ENCODE results near the gene PARD3B.

Gene PARD3B

DNA sequence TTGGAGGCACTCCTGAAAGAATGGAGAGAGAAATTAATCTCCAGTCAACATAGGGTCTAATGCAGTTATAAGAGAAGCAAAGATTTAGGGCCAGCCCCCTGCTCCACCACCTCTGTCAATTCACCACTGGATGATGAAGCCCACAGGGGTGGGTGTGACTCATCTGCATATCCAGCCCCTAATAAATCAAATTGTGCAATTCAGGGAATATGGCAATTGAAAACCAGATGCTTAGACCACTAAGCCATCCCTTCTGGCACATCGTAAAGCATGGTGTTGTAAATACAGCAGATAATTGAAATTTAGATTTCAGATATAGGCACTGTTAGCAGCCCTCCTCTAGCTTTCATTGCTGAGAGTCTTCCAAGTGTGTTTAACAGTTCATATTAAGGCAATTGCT, 541.4 kb downstream of the PARD3B start:
- DNase-seq = no peak

DNA sequence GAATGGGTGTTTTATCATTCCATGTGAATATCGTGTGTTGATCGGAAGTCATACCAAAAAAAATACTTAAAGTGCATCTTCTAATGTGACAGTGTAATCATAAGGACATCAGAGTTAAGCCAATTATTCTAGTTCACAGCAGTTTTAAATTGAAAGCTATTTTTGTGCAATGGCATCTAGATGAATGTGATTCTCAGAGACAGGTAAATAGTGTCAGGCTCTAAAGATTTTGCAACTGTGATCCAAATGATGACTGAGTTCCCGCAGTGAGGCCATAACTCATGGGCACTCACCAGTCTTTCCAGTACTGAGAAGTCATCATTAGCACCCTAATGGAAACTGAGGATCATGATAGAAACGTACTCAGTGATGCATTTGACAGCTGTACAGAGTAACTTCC, 542.6 kb downstream of the PARD3B start:
- no peak for DNase-seq

DNA sequence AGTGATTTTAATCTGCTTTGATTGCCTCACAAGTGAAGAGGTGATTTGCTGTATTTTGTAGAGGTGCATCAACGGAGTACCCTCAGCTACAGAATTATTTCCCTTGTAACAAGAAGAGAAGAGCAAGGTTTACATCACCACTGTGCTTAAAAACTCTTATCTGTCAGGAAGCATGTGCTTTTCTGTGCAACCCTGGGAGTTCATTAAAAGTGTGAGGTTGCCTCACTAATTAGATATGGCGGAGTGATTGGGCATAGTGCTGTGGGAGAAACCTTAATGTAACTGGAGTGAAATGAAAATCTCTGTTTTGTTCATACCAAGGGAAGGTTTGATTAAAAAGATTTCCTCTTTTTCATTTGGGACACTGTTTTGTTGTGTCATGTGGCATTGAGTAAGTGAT, 544.7 kb downstream of the PARD3B start:
- no peak for DNase-seq

DNA sequence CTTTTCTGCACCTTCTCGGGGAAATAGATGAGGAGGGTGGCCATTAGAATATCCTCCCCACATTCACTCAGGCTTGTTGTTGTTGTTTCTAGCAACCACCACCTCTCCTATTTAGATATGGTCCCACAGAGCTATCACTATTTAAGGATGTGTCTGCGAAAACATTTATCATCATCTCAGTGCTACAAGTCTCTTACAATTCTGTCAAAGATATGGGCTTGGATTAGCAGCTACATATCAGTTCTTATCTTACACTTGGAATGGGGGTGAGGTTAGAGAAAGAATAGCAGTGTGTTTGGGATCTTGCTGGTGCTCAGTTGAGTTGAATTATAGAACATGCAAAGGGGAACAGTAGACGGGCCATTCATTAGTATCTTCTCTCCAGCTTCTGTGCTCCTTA, 546.1 kb downstream of the PARD3B start:
- no peak for DNase-seq

DNA sequence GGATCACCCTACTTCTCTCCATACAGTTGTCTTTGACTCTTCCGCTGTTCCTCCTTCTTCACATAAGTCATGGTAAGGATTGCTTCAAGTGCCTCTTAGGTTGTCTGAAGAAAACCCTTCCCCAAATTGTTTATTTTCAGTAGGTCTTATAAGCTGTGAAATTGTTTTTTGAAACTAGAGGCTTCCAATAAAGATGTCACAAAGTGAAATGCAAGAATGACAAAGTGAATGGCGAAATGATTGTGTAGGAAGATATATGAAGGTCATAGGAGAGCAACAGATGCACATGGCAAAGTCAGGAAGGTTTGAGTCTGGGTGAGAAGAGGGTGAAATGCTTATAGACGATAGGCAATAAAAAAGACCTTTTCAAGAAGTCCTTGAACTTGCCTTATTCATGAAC, 548.8 kb downstream of the PARD3B start:
- no peak for DNase-seq

DNA sequence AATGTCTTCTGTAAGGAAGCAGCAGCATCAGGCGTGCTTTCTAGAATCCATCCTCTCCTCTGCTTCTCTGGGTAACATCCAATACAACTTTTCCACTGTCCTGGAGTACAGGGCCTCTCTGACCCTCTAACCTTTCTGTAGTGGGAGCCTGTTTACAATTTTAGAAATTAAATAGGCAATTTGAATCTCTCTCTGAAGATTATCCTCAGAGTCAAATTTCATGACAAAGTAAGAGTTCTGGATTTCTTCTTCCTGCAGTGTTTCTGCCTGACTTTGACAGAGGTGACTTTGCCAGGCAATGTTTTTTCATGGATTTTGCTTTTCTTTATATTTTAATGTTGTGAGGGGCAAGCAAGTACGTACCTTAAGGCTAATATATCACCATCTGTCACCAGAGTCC, 558.4 kb downstream of the PARD3B start:
- no peak for DNase-seq

DNA sequence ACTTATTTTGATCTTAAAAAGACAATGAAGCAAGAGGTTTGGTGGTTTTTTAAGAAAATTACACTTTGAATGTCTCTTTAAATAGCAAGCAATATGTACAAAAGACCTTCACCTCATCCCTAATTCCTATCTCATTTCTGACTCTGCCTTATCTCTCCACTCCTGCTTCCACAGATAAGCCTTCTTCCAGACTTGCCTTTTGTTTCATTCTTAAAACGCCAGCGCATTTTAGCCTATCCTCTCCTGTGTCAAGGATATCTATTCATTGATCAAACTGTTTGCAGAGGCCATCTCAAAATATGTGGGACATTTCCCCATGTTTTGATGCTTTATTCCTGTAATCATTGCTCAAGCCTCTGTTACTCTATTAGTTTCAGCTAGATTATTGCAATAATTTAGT, 562.5 kb downstream of the PARD3B start:
- DNase-seq = no peak

DNA sequence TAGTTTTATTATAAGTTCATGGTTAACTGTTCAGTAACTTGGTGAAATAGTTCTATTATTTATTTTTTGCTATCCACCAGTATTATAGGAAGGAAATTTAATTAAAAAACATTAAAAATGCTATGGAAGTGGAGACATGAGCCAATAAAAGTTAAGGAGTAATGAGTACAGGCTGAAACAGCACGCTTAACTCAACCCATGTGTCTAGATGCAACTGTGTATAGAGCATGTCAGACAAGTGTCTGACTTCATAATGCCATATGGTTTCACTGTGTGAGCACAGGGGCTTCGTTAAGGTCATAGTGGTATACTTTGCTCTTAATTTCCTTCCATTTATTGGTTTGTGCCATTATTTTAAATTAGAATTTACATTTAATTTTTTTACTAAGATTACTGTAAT, 570.2 kb downstream of the PARD3B start:
- no peak for DNase-seq

DNA sequence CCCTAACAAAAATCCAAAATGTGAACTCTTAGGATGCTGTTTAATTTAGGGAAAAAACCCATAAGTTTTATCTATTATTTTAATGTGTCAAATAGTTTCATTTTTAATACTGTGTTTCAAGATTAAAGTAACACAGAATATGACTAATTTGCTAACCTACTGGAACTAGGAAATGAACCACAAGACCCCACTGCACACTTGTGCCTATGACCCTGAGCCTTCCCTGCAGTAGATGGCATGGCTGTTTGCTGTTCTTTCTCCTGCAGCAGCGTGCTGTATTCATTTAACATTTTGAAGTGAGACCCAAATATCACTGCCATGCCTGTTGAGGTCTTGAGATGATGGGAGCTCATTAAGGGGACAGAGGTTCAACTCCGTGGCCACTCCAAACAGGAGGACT, 571.9 kb downstream of the PARD3B start:
- no peak for DNase-seq

DNA sequence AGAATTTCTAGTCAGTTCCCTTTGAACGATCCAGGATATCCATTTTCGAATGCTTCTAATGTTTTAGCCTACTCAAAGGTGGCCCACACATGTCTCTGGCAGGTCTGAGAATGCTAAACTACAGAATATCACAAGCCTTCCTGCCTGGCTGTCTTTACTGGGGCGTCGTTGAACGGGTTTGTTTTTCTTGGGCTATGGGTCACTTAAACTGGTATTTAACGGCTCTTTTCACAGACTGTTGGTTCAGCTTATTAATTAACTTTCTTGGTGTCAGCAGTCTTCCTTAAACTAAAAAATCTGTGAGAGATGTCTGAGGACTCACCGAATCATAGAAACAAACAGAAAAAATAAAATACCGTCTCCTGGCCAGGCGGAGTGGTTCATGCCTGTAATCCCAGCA, 573.9 kb downstream of the PARD3B start:
- no peak for DNase-seq

DNA sequence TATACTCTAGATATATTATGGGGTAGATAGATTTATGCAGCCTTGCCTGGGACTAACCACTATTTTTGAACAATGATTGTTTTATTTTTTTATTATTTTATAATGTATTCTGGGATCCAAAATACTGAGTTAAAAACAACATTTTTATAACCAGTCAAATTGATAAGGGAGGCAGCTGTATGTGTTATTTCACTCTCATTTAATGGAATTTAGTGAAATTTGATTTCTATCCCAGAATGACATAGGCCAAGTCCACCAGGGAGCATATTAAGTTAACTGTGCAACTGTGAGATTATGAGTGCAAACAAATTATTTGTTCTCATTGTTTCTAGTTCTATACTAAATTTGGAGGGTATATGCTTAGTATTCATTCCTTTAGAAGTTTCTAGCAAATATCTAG, 583.5 kb downstream of the PARD3B start:
- DNase-seq = no peak

DNA sequence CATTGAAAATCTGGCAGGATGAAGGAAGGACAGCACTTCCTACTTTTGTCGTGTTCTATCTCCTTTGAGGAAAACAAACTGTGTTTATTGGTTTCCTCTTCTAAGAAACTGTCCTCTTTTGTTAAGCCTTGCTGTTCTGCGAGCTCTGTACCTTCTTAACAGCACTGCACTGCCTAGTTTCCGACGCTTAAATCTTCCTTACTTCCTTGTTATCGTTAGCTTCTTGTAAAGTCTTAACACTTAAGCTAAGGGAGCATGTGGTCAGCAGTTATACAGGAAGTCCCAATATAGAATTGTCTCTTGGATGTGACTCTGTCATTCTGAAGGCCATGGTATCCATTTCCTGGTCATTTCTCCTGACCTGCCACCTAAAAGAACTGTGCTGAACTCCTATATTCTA, 584.3 kb downstream of the PARD3B start:
- DNase-seq = no peak

DNA sequence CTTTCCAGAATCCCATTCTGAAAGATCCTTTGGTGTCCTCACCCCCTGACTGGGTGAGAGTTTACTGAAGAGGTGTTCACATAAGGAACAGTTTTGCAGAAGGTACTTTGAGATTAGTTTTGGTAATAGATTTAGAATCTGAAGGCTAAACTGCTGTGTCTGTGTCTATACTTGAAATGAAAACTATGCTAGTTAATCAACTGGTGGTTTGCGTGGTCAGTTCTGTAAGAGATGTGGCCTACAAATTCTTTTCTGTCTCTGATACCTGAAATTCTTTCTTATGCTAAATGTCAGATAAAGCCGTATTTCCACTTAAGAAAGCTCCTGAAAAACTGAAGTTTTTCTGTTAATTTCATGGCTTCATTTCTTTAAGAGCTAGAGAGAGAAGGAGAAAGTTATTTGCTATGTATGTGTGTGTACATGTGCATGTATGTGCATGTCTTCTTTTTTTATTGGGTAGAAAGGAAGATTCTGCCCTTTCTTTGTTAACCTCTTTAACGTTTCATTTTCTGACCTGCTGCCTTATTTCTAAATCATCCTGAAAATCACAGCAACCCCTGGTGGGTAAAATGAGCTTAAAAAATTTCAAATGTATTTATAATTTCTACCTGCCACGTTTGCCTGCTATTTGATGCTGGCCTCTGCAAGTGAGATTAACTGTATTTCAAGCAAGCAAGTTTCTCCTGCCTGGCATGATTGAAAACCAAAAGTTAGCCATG, 585.0 kb downstream of the PARD3B start:
- DNase-seq = no peak

DNA sequence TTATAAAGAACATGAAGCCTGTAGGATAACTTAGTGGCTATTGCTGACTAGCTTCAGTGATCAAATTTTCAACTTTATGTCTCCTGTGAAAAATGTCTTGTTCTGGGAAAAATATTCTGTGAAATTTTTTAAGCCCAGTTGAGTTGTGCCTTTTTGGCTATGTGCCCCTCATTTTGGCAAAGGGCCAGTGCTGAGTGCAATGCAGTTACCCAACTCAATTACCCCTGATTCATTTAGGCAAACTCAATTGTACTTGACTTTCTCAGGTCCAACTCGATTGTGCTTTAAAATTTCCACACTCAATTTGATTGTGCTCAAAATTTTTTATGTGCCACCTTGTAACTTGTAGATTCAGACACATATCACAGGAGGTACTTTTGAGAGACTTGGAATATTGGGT, 588.3 kb downstream of the PARD3B start:
- no peak for DNase-seq

DNA sequence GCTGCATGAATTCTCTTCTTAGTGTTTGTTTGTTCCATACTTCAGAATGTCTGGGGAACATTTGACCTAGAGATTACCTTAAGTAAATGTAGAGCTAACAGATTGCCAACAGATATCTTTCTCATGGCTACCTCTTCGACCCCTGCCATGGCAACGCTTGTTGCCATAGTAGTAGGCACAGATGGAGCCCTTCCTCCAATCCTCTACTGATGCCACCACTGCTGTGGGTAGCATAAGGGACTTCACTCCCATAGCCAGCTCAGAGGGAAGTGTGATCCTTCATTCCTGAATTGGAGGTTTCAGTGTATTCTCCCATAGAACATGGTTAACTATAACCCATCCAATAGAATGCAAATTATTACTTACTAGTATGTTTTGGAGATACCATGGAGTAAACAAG, 593.5 kb downstream of the PARD3B start:
- DNase-seq = no peak

DNA sequence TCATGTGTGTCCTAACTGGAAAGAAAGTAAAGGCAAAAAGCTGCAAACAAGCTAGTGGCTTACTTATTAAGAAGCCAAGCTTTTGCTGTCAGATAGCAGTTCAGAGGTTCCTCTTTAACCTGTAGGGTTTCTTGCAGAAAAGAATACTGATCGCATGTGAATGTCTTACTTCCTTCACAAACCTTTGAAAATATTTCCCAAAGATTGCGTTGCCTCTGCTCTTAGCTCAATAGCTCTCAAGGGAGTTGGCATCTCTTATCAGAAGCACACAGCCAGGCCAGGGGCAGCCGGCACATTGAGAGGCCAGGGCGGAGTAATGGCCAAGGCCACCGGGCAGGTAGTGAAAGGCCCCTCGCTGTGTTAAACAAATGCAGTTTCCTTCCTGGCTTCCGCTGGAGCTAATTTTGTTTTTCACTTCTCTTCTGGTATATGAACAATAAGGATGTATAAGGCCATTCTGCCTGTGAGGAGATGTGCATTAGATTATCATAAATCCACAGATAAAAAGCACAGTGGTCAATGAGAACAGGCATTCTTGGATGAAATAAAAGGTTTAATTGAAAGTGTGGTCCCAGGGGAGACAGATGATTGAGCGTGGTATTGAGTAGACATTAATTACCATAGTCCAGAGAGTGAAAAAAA, 594.7 kb downstream of the PARD3B start:
- no peak for DNase-seq

DNA sequence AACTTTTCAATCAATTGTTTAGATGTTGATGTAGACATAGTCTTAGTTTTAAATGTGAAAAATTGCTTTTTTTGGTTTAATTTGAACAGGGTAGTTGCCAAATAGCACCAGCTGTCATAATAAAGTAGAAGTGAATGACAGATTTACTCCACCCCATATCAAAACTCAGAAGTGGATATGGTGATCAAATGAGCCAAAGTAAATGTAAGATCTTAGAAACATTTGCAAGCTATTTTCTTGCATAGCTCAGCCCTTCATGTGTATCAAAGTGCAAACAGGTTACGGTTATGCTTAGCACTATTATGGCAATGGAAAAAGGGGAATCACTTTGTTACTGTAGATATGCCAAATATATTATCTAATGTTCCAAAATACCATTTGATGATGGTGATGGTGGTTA, 596.1 kb downstream of the PARD3B start:
- no peak for DNase-seq

DNA sequence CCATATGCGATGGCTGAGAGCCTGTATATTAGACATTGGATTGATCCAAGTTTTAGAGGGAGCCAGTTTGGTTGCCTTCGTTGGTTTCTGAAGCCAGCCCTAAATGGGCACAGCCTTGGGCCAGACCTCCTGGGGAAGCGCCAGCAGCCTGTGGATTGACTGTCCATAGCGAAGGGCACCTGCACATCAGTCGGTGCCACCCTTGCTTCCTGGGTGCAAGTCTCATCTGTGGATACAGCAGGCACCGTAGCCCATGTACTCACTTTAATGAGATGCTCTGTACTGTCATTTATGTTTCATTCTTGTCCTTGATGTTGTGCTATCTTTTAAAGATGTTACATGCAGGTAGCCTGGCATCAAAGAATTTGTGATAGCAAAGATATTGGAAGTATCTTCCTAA, 600.6 kb downstream of the PARD3B start:
- no peak for DNase-seq

DNA sequence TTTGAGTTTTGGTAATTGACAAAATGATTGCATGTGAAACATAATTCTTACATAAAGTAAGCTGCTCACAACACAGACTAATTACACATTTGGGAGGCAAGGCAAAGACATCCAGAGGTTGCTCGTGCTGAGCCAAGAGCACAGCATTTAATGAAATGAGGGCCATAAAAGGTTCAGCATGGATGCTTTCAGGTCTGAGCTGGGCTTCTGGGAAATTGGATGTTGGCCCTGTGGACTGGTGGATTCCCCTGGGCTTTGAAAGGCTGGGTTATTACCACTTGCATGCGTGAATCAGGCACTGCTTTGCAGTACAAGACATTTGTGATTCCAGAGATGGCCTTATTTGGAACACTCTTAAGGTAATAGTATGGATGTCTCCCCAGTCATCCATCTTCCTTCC, 603.5 kb downstream of the PARD3B start:
- DNase-seq = no peak

DNA sequence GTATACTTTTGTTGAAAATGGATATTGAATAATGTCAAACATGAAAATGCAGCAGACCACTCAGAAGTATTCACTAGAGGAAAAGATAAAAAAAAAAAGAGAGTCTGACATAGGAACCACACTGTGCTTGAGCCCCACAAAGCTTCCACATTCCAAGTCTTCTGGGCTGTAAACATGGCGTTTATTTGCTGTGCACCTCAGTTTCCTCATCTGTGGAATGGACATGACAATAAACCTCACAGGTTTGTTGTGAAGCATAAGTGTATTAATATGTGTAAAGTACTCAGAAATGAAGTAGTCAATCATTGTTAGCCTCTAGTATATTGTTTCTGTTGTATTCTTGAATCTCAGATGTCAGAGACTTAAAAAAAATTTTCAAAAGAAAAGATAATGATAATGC, 611.2 kb downstream of the PARD3B start:
- no peak for DNase-seq

DNA sequence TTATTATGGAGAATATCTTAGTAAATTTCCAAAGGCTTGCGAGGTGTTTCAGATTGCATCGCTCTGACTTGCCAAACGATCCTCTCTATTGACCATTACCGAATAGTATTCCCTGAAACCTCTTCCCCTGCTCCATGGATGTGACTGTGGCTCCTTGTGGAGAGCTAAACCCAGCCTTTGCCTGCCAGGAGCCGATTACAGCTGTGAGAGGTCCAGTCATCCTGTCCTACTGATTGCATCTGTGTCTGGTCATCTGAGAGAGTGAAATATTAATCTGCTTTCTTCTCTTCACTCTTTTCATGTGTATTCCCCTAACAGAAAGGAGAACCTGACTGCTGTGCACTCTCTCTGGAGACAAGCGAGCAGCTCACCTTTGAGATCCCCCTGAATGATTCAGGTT, 613.1 kb downstream of the PARD3B start:
- no peak for DNase-seq

DNA sequence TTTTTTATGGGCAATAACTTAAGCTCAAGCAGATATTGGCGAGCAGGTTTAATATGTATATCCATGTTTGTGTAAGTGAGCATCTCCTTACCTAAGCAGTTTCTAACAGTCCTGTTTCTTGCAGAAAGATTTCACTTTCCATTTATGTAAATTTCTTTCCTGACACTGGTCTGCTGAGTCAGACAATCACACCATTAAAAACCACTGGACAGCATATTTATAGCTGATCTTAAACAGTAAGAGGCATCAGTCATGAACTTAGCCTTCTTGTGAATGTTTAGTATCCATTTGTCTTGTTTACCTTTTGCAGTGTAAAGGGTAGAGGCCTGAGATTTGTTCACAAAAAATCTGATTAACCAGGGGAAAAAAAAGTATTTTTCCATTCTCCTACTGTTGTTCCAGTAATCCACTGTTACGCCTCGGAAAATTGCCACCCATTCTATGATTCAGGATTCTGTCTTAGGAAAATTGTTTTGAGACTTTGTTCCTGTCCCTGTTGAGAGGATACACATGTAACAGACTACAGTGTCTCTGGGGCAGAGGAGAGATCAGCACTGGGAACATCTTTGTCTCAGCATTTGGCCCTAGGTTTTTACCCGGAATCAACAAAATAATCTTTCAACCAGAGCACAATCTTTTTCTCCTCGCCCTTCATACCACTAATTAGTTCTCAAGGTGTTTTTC, 616.0 kb downstream of the PARD3B start:
- no peak for DNase-seq

DNA sequence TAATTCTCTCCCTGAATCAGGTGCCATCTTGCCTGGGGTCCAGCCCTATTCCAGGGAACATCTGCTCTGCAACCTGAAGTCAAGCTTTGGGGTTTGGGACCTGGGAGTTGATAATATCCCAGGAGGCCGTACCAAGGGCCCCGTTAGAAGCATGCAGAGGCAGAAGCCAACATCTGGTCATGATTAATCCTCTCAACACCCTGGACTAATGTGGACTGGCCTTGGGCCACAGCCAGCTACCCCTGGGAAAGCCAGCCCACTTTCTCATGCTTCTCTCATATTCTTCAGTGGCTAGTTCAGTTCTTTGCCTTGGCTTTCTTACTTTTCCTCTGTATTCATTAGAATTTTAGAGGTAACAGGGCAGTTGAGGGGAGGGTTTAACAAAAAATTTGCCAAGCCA, 621.5 kb downstream of the PARD3B start:
- DNase-seq = no peak

DNA sequence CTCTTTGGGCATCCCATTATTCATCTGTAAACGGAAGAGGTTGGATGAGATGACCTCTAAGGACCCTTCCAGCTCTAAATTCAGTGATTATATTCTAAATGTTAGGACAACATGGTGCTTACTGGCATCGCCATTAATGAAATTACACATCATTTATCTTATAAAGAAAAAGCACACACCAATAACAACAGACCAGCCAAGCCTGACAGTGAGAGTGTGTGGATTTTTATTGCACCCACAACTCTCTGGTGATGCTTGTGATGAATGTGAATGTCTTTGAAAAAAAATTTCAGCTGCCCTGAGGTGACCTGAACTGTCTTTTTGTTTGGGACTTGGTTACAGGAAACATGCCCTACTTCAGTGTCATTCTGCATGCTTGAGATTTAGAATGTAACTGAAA, 623.7 kb downstream of the PARD3B start:
- no peak for DNase-seq

DNA sequence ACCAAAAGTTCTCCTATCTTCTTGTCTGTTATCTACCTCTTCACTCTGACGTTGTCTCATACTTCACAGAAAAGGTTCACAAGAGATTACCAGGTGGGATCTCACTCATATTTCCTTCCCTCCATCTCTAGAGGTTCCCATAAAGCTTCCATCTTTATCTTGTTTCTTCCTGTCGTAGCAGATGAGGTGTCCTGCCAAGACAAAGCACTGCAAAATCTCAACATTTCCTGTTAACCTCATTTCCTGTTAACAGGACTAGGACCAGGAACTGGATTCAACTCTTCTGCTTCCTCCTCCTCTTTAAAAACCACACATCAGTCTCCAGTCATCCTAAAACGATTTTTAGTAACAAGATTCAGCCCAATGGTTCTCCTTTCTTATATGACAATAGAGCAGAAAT, 624.2 kb downstream of the PARD3B start:
- DNase-seq = no peak
